DND-41 (cell line): ENCODE measurements around the gene ATXN1.

ENCODE experiments used
- EZH2 ChIP-seq: IDR thresholded peaks from 3 replicates; pipeline ENCODE4 v1.6.1; 2012; ENCODE audit warnings: borderline replicate concordance, low read depth, mild to moderate bottlenecking, moderate library complexity, low read length, inconsistent platforms; ENCODE audit not compliant: severe bottlenecking
- TF ChIP-seq, protein P1 (sequence below): IDR thresholded peaks from 2 replicates; pipeline ENCODE4 v1.5.1; 2012; ENCODE audit warnings: borderline replicate concordance, low read length, moderate library complexity, mild to moderate bottlenecking; ENCODE audit not compliant: poor library complexity, severe bottlenecking; ENCODE audit errors: extremely low read depth

DNA sequence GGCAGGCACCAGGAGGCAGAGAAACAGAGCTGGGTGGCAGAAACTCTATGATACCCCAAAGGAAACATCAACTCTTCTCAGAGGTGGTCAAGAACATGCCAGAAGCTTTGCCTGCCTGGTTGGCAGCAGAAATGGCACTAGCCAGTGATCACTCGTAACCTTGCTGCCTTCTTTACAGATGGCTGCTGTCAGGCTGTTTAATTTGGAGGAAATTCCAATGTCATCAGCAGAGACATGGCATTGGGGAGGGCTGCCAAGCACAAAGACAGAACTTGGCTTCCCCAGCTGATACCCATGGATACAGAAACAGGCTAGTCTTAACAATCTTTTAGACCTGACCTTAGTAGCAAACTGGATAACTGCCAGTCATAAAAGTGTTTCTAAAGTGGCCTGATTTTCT, 369.2 kb downstream of the ATXN1 start:
- TF ChIP-seq, protein P1, sequence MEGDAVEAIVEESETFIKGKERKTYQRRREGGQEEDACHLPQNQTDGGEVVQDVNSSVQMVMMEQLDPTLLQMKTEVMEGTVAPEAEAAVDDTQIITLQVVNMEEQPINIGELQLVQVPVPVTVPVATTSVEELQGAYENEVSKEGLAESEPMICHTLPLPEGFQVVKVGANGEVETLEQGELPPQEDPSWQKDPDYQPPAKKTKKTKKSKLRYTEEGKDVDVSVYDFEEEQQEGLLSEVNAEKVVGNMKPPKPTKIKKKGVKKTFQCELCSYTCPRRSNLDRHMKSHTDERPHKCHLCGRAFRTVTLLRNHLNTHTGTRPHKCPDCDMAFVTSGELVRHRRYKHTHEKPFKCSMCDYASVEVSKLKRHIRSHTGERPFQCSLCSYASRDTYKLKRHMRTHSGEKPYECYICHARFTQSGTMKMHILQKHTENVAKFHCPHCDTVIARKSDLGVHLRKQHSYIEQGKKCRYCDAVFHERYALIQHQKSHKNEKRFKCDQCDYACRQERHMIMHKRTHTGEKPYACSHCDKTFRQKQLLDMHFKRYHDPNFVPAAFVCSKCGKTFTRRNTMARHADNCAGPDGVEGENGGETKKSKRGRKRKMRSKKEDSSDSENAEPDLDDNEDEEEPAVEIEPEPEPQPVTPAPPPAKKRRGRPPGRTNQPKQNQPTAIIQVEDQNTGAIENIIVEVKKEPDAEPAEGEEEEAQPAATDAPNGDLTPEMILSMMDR, result no peak
- no peak for TF ChIP-seq EZH2
